Stimulated activated CD4-positive, alpha-beta T cell treated with anti-CD3 and anti-CD28 coated beads, Interleukin-4, amount 100 ng/mL, for 48 hours (primary cell): ENCODE measurements around the gene HSD17B14.

ENCODE experiments used
- DNase-seq, 2 donors: peaks; one replicate each; pipeline ENCODE4 v3.0.0-alpha.2; 2020; ENCODE audit warnings: low read depth in 2 of 2

The HSD17B14 gene

GRCh38 chr19:48830088-48830487 is 6.2 kb downstream of the HSD17B14 start:
- DNase-seq = no peak

DNA sequence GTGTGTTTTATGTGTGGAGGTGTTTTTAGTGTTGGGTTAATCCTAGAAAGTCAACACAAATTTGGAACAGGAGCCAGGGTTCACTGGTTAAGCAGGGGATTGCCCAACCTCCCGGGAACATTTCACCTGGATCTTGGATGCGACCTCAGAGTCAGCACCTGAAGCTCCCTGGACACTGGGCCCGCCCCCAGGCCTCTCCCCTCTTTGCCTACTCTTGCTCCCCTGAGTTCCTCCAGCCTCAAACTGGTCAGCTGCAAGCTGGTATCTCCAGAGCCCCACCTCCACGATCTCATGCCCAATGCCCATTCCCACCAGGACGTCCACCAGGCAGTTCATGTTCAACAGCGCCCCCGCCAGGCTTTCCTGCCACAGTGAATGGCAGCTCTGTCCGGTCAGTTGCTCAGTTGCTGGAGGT is 9.7 kb downstream of the HSD17B14 start:
- no peak for DNase-seq

GRCh38 chr19:48822514-48822913 is 13.8 kb downstream of the HSD17B14 start:
- DNase-seq = no peak

DNA sequence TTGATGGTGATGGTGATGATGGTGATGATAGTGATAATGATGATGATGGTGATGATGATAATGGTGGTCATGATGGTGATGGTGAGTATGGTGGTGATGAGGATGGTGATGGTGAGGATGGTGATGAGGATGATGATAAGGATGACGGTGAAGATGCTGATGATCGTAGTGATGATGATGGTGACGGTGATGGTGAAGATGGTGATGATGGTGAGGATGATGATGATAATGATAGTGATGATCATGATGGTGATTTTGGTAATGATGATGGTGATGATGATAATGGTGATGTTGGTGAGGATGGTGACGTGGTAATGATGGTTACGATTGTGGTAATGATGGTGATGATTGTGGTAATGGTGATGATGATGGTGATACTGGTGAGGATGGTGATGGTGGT is 14.7 kb downstream of the HSD17B14 start:
- no peak for DNase-seq

- no peak for DNase-seq
Observed at GRCh38 chr19:48819366-48819816, 16.9 kb downstream of the HSD17B14 start.

DNA sequence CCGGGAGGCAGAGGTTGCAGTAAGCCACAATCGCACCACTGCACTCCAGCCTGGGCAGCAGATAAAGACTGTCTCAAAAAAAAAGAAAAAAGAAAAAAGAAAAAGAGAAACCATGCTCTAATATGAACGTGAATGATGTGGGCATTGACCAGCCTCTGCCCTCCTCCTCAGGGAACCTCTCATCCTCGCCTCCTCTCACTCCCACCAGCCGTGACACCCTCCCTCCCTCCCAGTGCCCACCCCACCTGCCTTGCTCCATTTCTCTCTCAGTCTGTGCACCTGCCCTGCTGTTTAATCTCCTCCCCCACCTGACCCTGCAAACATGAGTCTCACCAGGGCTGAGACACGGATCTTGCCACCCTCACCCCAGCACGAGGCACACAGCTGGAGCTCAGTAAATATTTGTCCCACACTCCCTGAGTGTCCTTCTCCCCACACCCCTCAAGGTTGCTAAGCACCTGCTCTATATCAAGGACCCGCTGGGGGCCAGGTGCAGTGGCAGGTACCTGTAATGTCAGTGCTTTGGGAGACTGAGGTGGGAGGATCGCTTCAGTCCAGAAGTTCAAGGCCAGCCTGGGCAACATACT is 18.0 kb downstream of the HSD17B14 start:
- DNase-seq = no peak

- no peak for DNase-seq
Observed at GRCh38 chr19:48817585-48818124, 18.6 kb downstream of the HSD17B14 start.

- no peak for DNase-seq
Observed at GRCh38 chr19:48815870-48816501, 20.3 kb downstream of the HSD17B14 start.

DNA sequence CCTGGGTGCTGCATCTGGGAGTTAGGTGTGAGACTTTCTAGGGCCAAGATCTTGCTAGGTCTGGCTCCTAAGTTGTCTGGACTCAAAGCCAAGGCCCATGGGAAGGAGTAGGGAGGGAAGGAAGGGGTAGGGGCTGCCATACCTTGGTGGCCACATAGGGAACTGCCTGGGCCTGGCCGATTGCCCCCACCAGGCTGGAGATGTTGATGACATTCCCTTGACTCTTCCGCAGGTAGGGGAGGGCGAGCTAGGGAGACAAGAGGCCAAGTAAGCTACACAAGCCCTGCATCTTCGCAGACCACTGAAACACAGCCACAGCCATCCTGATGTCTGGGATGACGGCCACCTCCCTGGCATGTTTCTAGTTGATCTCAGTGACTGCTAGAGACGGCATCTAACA is 21.4 kb downstream of the HSD17B14 start:
- DNase-seq = no peak

DNA sequence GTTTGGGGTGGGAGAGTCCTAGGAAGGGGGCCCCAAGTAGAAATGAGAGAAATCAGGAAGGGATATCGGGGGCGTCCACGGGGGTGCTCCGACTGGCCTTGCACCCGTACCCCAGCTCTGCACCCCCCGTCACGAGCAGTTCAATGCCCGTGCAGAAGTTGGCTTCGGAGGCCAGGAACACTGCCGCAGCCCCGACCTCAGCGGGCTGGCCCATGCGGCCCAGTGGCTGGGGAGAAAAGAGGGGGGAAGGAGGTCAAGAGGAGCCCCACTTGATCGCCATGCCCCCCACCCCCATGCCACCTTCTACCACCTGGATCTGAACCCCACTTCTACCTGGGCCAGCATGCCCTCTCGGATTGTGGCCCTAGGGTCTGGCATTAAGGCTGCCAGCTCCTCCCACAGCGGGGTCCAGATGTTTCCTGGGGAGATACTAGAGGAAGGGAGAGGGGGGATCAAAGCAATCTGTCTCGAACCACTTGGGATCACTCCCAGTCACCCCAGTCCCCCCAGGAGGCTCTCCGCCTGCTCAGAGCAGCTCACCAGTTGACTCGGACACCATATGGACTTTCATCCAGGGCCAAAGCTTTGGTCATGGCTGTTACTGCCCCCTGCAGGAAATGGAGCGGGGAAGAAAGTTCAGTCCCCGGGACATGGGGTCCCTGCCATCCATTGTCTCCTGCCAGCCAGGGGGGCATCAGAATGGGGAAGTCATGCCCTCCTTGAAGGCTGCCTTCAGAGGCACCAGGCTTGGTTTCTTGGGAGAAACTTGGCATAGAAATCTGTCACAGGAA is 23.0 kb downstream of the HSD17B14 start:
- DNase-seq = no peak

DNA sequence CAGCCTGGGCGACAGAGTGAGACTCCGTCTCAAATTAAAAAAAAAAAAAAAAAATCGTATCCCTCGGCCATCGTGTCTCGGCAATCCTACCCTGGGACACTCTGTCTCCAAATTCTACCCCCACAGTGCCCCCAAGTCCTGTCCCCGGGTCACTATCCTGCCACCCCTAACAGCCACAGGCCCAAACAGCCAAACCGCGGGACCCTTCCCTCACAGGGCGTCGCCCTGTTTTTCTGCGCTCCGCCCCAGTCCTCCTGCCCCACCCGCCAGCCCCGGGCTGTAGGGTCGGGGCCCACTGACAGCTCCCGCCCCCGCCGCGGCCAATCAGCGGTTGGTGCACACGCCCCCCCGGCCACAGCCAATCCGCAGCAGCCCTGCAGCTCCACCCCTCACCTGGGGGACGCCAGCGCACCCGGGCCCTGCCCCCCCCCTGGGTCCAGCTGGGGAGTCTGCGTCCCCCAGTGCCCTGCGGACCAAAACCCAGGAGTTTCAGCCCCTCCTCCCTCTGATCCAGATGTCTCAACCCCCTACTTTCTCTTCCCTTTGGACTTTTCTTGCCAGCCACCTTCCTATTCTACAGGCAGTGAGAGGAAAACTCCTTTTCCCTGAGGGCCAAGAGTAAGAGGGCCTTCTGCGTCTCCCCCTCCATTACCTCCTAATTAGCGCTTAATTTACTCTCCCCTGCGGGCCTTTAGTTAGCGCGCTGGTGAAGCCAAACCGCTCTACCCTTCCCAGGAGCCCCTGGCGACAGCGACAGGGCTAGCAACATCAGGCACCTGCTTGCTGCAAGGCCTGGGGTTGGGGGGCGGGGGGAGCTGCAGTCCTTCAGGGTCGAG is 24.0 kb downstream of the HSD17B14 start:
- peak; percentile 49 to 51 for DNase-seq

DNA sequence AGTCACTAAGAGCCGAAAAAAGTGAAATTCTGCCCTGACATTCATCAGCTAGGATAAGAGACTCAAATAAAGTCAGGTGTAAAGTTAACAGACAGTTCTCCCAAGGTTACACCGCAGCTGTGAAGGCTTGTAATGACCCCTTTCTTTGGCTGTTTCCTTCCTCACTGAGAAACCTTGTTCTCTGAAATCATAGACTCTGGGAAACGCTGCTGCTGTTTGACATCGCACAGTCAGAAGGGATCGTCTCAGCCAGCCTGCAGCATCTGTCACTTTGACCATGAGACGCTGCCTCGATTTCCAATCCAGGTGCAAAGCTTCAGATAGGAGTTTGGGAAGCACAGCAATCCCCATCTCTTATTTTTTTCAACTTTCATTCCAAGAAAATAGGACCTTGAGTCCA is 26.1 kb downstream of the HSD17B14 start:
- no peak for DNase-seq

- no peak for DNase-seq
Observed at GRCh38 chr19:48807590-48808308, 28.5 kb downstream of the HSD17B14 start.

DNA sequence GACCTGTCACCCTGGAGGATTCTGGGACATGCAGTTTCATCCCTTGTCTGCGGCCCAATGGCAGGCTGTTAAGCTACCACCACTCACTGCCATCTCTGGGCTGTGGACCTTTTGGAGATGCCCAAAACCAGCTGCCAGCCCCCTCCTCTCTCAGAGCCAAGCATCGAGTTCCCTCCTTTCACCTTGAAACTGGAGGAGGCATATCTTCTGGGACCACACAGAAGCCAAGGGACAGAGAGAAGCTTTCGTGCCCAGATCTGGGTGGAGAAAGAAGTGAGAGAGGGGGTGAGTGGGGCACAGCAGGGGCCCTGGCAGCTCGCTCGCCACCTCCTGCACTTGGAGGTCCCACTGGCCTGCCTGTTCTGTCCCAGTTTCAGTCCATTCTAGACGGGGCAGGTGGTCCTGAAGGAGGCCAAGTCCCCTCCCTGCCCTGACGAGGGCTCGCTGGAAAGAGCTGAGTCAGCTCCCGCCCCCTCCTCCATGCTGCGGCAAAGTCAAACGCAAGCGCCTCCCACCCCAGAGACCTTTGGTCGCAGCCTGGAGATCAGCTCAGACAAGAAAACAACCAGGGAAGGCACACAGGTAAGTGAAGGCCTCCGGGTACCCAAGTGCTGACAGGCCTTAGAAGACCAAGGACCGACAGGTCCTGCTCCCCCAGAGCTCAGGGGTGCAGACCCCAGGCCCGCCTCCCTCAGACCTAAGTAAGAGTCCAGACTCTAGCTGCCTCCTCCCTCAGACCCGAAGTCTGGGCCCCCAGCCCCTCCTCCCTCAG is 29.3 kb downstream of the HSD17B14 start:
- DNase-seq = no peak

- DNase-seq = no peak
Observed at GRCh38 chr19:48806518-48806817, 29.8 kb downstream of the HSD17B14 start.

DNA sequence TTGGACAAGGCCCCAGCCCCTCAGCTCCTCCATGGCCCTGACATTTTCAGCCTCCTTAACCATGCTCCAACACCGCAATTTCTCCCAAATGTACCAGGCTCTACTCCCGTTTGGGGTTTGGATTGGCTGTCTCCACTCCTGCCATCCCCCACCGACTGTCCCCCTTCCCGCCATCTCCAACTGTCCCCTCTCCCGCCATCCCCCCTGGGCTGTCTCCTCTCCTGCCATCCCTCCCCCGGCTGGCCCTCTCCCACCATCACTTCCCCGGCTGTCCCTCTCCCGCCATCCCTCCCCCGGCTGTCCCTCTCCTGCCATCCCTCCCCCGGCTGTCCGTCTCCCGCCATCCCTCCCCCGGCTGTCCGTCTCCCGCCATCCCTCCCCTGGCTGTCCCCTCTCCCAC is 30.8 kb downstream of the HSD17B14 start:
- DNase-seq = no peak

DNA sequence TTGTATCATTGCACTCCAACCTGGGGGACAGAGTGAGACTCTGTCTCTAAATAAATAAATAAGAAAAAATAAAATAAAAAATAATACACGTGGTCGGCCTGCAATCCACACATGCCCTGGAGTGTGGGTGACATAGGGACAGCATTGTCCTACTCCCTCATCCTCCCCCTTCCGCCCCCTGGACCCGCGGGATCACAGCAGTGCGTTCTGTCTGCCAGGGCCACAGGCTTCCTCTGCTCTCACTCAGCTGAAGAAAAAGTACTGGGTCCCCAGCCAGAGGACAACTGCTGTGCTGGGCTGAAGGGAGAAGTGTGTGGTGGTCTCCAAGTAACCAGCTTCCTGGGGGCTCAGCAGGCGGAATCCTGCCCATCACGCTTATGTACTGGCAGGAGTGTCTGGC is 31.8 kb downstream of the HSD17B14 start:
- DNase-seq = no peak

- no peak for DNase-seq
Observed at GRCh38 chr19:48802623-48803022, 33.7 kb downstream of the HSD17B14 start.

- DNase-seq = no peak
Observed at GRCh38 chr19:48799358-48800300, 36.7 kb downstream of the HSD17B14 start.
